GM21423 (cell line): ENCODE data around the gene ZNF521.
"Not testable (repeated sequence)": the region's sequence is repeated elsewhere in the genome, so short reads cannot be mapped to it uniquely, and the experiment has no call there.

Source experiments
- ATAC-seq: cut with Tn5 transposase; IDR thresholded peaks from one replicate; pipeline ENCODE4 v1.9.1; 2021; ENCODE audit warnings: mild to moderate bottlenecking, moderate library complexity; ENCODE audit not compliant: unreplicated experiment

Gene ZNF521

DNA sequence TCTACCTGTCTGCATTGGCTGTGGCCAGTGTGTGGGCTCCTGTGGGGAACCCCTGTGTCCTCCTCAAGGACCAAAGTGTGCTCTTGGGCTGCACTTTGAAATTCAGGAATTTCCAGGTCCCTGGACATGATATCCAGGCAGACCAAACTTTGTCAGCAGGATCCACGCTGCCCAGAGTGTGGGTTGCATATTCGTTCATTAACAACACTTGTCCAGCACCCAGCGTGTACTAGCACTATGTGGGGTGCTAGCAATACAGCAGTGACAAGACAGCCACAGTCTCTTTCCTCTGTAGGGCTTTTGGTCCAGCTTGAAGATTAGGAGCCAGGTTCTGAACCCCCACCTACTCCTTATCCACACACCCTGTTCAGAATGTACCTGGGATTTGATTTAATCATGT is 304.5 kb downstream of the ZNF521 start:
- no peak for ATAC-seq

DNA sequence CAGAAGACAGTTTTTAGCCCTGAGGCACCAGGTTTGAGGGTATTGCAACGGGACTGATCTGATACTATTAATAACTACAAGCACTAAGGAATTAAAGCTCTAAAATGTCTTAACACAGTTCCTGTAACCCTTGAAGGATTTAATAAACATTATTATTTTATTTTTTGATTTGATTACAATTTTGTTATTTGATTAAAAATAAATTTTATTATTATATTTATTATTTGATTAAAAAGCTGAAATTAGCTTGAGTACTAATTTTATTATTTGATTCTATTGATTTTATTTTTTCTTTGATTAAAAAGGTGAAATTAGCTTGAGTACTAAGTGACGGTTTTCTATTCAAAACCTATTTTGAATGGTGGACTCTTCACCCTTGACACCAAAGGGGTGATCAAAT is 307.3 kb downstream of the ZNF521 start:
- no peak for ATAC-seq

DNA sequence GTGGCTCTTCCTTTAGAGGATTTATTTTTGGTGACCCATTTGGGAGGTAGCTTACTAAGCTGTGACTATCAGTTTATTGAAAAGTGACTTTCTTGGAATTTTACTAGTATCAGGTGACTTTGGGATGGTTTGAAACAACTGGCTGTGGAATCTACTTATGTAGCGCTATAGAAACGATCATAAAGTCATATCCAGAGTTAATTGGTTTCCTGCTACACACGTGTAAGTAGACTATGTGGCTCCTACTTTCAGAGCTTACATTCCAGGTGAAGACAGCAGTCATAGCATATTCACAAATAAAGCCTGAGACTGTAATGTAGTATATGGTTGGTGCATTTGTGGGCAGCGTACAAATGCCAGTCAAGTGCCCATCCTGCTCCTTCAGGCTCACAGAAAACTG is 308.9 kb downstream of the ZNF521 start:
- no peak for ATAC-seq

DNA sequence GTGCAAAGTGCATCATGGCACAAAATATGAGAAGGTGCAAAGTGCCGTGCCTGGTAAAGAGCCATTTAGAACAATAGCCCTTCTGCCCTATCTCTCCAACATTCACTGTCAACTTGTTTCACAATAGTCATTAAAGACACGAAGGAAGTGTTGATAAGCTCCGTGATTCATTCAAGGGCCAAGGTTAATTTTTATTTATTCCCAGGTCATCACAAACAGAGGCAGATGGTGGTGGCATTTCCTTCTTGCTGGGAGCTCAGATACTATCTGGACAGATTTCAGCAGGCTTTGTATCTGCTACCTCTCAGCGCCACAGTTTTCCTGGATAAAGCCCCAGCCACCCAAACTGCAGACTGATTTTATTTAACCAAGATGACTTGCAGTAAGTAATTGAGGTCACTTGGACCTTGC is 309.3 kb downstream of the ZNF521 start:
- no peak for ATAC-seq

DNA sequence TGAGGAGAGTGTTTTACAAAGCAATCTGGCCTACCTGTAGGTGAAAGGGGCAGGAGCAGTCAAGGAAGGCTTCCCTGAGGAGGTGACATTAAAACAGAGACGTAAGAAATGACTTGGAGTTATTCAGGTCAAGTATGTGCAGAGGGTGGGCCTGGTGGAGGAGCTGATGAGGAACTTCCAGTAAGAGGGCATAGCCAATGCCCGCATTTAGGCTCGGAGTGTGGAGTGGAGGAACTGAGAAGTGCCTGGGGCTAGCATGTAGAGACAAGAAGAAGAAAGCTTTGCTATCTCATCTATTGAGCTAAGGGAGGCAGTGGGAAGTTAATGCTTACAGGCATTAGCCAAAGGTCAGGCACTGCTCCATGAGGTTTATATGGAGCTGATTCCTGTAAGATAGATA is 312.2 kb downstream of the ZNF521 start:
- ATAC-seq: no peak

DNA sequence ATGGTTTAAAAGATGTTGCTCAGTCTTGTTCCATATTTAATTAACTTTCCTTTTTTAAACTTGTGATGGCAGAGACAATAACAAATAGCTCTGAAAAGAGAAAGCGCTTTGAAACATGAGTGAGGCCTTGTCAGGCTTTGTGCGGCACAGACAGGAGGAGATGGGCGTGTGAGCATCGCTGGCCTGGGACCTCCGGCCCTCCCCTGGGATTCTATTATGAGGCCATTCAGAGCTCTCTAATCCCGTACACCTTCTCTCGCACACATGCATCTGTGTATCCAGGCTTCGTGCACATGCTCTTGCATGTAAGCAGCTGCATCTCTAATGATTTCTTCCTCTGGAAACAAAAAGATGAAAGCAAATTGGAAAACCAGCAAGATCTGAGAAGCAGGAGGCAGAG is 313.7 kb downstream of the ZNF521 start:
- ATAC-seq: no peak

DNA sequence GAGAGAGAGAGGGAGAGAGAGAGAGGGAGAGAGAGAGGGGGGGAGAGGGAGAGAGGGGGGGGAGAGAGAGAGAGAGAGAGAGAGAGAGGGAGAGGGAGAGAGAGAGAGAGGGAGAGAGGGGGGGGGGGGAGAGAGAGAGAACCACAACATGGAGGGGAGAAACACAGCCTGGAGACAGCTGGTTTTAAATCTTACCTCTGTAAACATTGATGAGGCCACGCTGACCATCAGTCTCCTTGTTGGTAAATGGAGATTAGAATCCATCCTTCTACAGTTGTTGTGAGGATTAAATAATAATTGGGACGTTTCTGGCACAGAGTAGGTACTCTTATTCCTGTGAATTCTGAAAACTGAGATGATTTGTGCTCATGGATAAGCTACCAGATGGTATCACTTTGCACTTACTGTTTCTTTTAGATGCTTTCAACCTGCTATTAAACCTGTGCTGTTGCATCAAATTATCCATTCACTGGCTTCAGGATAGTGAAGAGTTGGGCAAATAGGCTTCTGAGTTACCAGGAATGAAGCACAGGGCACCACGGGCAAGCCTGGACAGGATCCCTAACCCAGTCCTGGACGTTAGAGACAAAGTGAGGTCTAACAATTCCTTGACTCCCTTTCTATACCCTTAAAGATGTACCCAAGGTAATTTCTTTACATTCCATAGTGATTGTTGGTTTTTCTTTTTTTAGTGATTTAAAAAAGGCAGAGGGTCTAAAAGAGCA is 318.1 kb downstream of the ZNF521 start:
- ATAC-seq: no peak

DNA sequence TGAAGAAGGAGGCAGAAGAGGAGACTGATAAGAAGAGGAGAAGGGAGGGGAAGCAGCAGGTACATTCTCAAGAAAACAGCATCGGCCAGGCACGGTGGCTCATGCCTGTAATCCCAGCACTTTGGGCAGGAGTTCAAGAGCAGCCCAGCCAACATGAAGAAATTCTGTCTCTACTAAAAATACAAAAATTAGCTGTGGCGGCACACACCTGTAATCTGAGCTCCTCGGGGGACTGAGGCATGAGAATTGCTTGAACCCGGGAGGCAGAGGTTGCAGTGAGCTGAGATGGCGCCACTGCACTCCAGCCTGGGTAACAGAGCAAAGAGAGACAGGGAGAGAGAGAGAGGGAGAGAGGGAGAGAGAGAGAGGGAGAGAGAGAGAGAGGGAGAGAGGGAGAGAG is 318.8 kb downstream of the ZNF521 start:
- ATAC-seq: not testable (repeated sequence)

DNA sequence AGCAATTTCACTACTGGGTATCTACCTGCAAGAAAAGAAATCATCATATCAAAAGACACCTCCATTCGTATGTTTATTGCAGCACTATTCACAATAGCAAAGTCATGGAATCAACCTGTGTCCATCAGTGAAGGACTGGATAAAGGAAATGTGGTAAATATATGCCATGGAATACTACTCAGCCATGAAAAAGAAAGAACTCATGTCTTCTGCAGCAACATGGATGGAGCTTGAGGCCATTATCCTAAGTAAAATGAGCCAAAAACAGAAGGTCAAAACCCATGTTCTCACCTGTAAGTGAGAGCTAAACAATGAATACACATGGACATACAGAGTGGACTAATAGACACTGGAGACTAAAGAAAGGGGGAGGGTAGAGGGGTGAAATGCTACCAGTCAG is 322.2 kb downstream of the ZNF521 start:
- no peak for ATAC-seq

DNA sequence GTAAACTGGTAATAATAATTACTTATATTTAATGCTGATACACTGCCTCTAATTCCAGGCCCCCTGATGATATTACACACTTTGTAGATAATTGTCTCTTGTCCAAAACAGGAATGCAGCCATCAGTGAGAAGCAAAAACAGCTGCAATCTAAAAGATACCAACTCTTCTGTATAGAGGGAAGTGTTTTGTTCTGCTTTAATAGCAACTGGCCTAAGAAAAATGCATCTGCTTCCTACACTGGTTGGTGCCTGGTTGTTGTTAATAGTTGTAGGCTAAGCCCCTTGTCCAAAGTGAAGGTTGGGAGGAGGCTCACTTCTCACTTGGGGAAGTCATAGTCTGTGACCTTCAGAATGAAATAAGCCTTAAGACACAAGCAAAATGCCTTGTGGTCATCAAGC is 332.0 kb downstream of the ZNF521 start:
- no peak for ATAC-seq

DNA sequence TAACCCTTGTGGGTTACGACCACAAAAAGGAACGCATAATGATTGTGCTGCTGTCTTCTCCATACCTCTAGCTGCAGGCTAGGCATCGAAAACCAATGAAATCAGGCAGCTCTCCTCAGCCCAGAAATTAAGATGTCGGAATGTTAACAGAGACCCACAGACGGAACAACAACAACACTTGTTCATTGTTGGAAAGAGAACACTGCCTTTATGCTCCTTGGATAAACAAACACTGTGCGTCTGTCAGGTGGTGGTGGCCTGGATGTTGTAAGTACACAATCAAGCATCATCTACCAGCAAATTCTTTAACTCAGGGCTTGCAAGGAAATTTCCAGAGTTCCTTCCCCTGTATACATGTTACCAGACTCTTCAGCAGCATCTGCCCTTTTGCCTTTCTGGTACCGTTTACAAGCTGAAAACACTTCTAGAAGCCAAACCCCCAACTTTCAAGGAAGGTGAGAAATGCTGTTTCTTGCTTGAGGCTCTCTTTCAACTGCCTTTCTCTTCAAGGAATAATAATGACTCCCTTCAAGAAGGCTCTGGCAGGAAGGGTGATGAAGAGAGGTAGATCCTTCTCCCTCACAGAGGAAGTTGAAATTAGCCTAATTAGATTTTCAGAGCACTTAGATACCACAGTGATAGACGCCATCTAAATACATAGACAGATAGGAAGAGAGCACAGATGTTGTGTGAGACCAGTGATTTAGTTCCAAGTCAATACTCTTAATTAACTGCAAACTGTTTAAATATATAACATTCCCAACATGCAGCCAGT is 332.7 kb downstream of the ZNF521 start:
- ATAC-seq: no peak

DNA sequence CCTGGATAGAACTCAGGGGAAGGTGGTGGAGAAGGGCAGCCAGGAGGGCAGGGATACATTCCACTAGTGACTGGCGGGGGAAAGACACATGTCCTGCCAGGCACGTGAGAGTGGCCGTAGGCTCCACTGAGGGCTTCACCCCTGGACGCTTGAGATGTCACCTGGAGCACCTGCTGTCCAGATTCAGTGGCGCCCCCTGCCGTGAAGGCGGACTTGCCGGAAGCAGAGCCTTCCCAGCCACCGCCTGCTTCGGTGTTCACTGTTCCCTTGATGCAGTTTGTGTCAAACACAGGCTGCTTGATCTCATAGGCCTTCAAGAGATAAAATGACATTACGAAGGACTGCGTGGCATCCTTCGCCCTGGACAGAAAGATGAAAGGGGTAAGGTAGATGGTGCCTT is 335.3 kb downstream of the ZNF521 start:
- no peak for ATAC-seq

DNA sequence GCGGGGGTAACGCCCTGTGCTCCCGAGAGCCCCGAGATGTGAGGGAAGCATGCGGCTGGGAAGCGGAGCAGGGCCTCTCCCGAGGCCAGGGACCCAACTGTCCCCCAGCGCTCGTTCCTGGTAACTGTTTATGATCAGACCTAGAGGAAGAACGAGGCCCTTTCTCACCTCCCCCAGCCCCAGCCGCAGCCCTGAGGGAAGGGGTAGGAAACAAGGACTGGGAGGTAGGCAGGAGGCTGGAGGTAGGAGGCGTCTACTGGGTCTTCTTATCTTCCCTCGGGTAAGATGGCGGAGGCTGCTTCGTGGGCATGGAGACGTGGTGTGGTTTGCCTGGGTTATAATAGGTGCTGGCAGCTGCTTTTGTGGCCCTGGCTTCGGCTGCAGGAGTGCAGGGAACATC is 335.8 kb downstream of the ZNF521 start:
- no peak for ATAC-seq
